Ishikawa (cell line): ENCODE data around the gene SLC44A2.

Experiments used
- CEBPB ChIP-seq: IDR thresholded peaks from 2 replicates; pipeline ENCODE4 v1.6.1; 2012
- CREB1 ChIP-seq: IDR thresholded peaks from 2 replicates; pipeline ENCODE4 v1.6.1; 2012; ENCODE audit warnings: low read depth
- EGR1 ChIP-seq: IDR thresholded peaks from 2 replicates; pipeline ENCODE4 v1.6.1; 2012
- EP300 ChIP-seq: IDR thresholded peaks from 2 replicates; pipeline ENCODE4 v1.6.1; 2012; ENCODE audit warnings: borderline replicate concordance
- FOXM1 ChIP-seq: IDR thresholded peaks from 2 replicates; pipeline ENCODE4 v1.6.1; 2012; ENCODE audit warnings: low read depth, borderline replicate concordance
- MAX ChIP-seq: IDR thresholded peaks from 2 replicates; pipeline ENCODE4 v1.6.1; 2012
- NFIC ChIP-seq: IDR thresholded peaks from 2 replicates; pipeline ENCODE4 v1.6.1; 2012
- RAD21 ChIP-seq: IDR thresholded peaks from 2 replicates; pipeline ENCODE4 v1.6.1; 2012; ENCODE audit warnings: low read depth
- REST ChIP-seq: IDR thresholded peaks from 2 replicates; pipeline ENCODE4 v1.6.1; 2012; ENCODE audit warnings: low read depth, mild to moderate bottlenecking
- TAF1 ChIP-seq: IDR thresholded peaks from 2 replicates; pipeline ENCODE4 v1.6.1; 2012; ENCODE audit warnings: low read depth, mild to moderate bottlenecking
- TCF12 ChIP-seq: IDR thresholded peaks from 2 replicates; pipeline ENCODE4 v1.6.1; 2012; ENCODE audit warnings: low read depth
- TEAD4 ChIP-seq: IDR thresholded peaks from 2 replicates; pipeline ENCODE4 v1.6.1; 2012
- USF1 ChIP-seq: IDR thresholded peaks from 2 replicates; pipeline ENCODE4 v1.6.1; 2012
- YY1 ChIP-seq: IDR thresholded peaks from 2 replicates; pipeline ENCODE4 v1.6.1; 2012; ENCODE audit warnings: low read depth
- ZBTB7A ChIP-seq: IDR thresholded peaks from 2 replicates; pipeline ENCODE4 v1.6.1; 2012; ENCODE audit warnings: low read depth

Gene SLC44A2

GRCh38 chr19:10679743-10680142 is 54.4 kb downstream of the SLC44A2 start:
- TF ChIP-seq ZBTB7A (no peak), EGR1 (no peak), MAX (no peak), RAD21 (no peak), CEBPB (no peak), FOXM1 (no peak), REST (no peak), TEAD4 (no peak), NFIC (no peak), YY1 (no peak), CREB1 (no peak), USF1 (no peak), TCF12 (no peak), EP300 (no peak), TAF1 (no peak)

- TF ChIP-seq TAF1 (no peak), ZBTB7A (no peak), CREB1 (no peak), EGR1 (no peak), TEAD4 (no peak), RAD21 (no peak), USF1 (no peak), CEBPB (no peak), FOXM1 (no peak), REST (no peak), TCF12 (no peak), YY1 (no peak)
Measured at GRCh38 chr19:10680545-10681135, 55.3 kb downstream of the SLC44A2 start.

- TF ChIP-seq TCF12 (no peak), CREB1 (no peak), YY1 (no peak), FOXM1 (no peak), EGR1 (no peak), CEBPB (no peak), TEAD4 (no peak), EP300 (no peak), MAX (no peak)
Measured at GRCh38 chr19:10681658-10682057, 56.3 kb downstream of the SLC44A2 start.

GRCh38 chr19:10682397-10683063 is 57.2 kb downstream of the SLC44A2 start:
- no peak for TF ChIP-seq USF1
- no peak for TF ChIP-seq FOXM1
- TF ChIP-seq CREB1 = no peak

- TF ChIP-seq FOXM1 (no peak), RAD21 (no peak), EP300 (no peak), TAF1 (no peak), YY1 (no peak), NFIC (no peak), ZBTB7A (no peak), TCF12 (no peak), CEBPB (no peak)
Measured at GRCh38 chr19:10683064-10683426, 57.7 kb downstream of the SLC44A2 start.

- TF ChIP-seq USF1 = no peak
- no peak for TF ChIP-seq TCF12
- no peak for TF ChIP-seq RAD21
- TF ChIP-seq EGR1 = no peak
- no peak for TF ChIP-seq EP300
- TF ChIP-seq CEBPB = no peak
- no peak for TF ChIP-seq ZBTB7A
- no peak for TF ChIP-seq NFIC
- TF ChIP-seq TEAD4 = no peak
- no peak for TF ChIP-seq CREB1
- no peak for TF ChIP-seq YY1
- no peak for TF ChIP-seq TAF1
- TF ChIP-seq REST = no peak
- no peak for TF ChIP-seq MAX
- TF ChIP-seq FOXM1 = no peak
Measured at GRCh38 chr19:10683582-10683981, 58.2 kb downstream of the SLC44A2 start.
